Activated CD4-positive, alpha-beta T cell treated with anti-CD3 and anti-CD28 coated beads, Interleukin-2, Interleukin-6, amounts not matched to agents 100 ng/mL and 50 ng/mL, durations not matched to agents 16 hours and 8 hours (primary cell): ENCODE results near the gene RSBN1.

Experiments used
- DNase-seq: peaks from one replicate; pipeline ENCODE4 v3.0.0-alpha.2; 2020

Gene RSBN1

GRCh38 chr1:113811156-113811887, 954 bp downstream of the RSBN1 start:
- DNase-seq, result peak; percentile 35

- DNase-seq, result no peak
Observed at GRCh38 chr1:113809670-113810602, 2.3 kb downstream of the RSBN1 start.

GRCh38 chr1:113808450-113809195, 3.7 kb downstream of the RSBN1 start:
- no peak for DNase-seq

GRCh38 chr1:113805639-113806038, 6.6 kb downstream of the RSBN1 start:
- no peak for DNase-seq

GRCh38 chr1:113805256-113805531, 7.1 kb downstream of the RSBN1 start:
- DNase-seq, result no peak

GRCh38 chr1:113804421-113805255, 7.6 kb downstream of the RSBN1 start:
- DNase-seq, result peak; percentile 24

GRCh38 chr1:113802367-113803007, 9.8 kb downstream of the RSBN1 start:
- peak; percentile 44 for DNase-seq

- no peak for DNase-seq
Observed at GRCh38 chr1:113800487-113800886, 11.8 kb downstream of the RSBN1 start.

GRCh38 chr1:113797472-113797871, 14.8 kb downstream of the RSBN1 start:
- DNase-seq, result no peak

- no peak for DNase-seq
Observed at GRCh38 chr1:113793878-113794834, 18.1 kb downstream of the RSBN1 start.

- DNase-seq, result no peak
Observed at GRCh38 chr1:113792986-113793385, 19.3 kb downstream of the RSBN1 start.

- DNase-seq, result no peak
Observed at GRCh38 chr1:113792471-113792870, 19.8 kb downstream of the RSBN1 start.

- DNase-seq, result no peak
Observed at GRCh38 chr1:113788802-113789201, 23.5 kb downstream of the RSBN1 start.

GRCh38 chr1:113787663-113788062, 24.6 kb downstream of the RSBN1 start:
- DNase-seq, result no peak

GRCh38 chr1:113786069-113786468, 26.2 kb downstream of the RSBN1 start:
- no peak for DNase-seq

GRCh38 chr1:113784104-113784779, 28.0 kb downstream of the RSBN1 start:
- peak; percentile 70 for DNase-seq

GRCh38 chr1:113783254-113784103, 28.8 kb downstream of the RSBN1 start:
- DNase-seq, result peak; percentile 77

GRCh38 chr1:113782406-113782805, 29.9 kb downstream of the RSBN1 start:
- no peak for DNase-seq
